GM12878 (cell line): ENCODE results near the gene PDLIM4. TPM values are rescaled to one million over a fixed set of nuclear protein-coding genes. Genes with fewer than 3 reads are reported as not detected.

Source experiments
- CBFB ChIP-seq: IDR thresholded peaks from 2 replicates; pipeline ENCODE4 v1.6.1; 2016; ENCODE audit warnings: antibody characterized with exemption, low read depth
- NBN ChIP-seq: fragments of 450-650 bp; IDR thresholded peaks from 2 replicates; pipeline ENCODE4 v1.6.1; 2016
- NFYA ChIP-seq: IDR thresholded peaks from 2 replicates; pipeline ENCODE4 v1.6.1; 2011; ENCODE audit warnings: low read depth, mild to moderate bottlenecking, low read length, improper control_type of control experiment, borderline replicate concordance
- NR2C1 ChIP-seq: fragments of 450-650 bp; IDR thresholded peaks from 2 replicates; pipeline ENCODE4 v1.6.1; 2017; ENCODE audit warnings: antibody characterized with exemption, mild to moderate bottlenecking, moderate library complexity
- RUNX3 ChIP-seq: IDR thresholded peaks from 2 replicates; pipeline ENCODE4 v1.6.1; 2012; ENCODE audit warnings: low read length, inconsistent platforms
- ZNF622 ChIP-seq: fragments of 450-650 bp; IDR thresholded peaks from 2 replicates; pipeline ENCODE4 v1.6.1; 2017; ENCODE audit warnings: mild to moderate bottlenecking, inconsistent platforms
- polyA plus RNA-seq, 11 experiments: library from polyadenylated mRNA; depleted of rRNA in 4 of 11; unstranded in 6 of 11; stranded (reverse) in 5 of 11; fragments of >200 nt; fragmentation: Nextera tagmentation in 4 of 11; fragmentation: Illumina TruSeq in 1 of 11; extraction: Ambion mirVana in 4 of 11; extraction: Trizol in 1 of 11; gene quantifications; 1 replicate in 1 of 11; 2 replicates in 10 of 11; pipeline versions ENCODE4 v1.2.1 to v1.2.3, GENCODE V29; 2011 to 2016; ENCODE audit warnings: inconsistent platforms in 2 of 11, missing spikeins in 2 of 11, low read depth in 1 of 11
- total RNA-seq, 4 experiments: library from RNA; depleted of rRNA in 3 of 4; stranded (reverse); fragments of >200 nt in 3 of 4; fragmentation: Illumina TruSeq in 1 of 4; extraction: Trizol in 1 of 4; gene quantifications; 2 replicates each; pipeline versions ENCODE4 v1.2.1 to v1.2.3, GENCODE V29; 2013 to 2021
- TF ChIP-seq, protein P1 (sequence below): fragments of 450-650 bp; IDR thresholded peaks from 2 replicates; pipeline ENCODE4 v1.6.1; 2017; ENCODE audit warnings: mild to moderate bottlenecking, moderate library complexity
- TF ChIP-seq, protein P2 (sequence below): fragments of 450-650 bp; IDR thresholded peaks from 2 replicates; pipeline ENCODE4 v1.6.1; 2016; ENCODE audit warnings: mild to moderate bottlenecking
- TF ChIP-seq, protein P3 (sequence below): fragments of 450-650 bp; IDR thresholded peaks from 2 replicates; pipeline ENCODE4 v1.6.1; 2017; ENCODE audit warnings: mild to moderate bottlenecking, moderate library complexity
- TF ChIP-seq, protein P4 (sequence below): fragments of 450-650 bp; conservative IDR thresholded peaks from 2 replicates; pipeline ENCODE4 v1.6.1; 2017; ENCODE audit warnings: mild to moderate bottlenecking, moderate library complexity

Gene PDLIM4
- total and polyA plus RNA-seq, 10 of the 15 experiments (the other 5 are each of a cell fraction or from before 2014, with no cell fraction given): 0.13 to 1.7 (median 0.39) TPM; not detected in 3

DNA sequence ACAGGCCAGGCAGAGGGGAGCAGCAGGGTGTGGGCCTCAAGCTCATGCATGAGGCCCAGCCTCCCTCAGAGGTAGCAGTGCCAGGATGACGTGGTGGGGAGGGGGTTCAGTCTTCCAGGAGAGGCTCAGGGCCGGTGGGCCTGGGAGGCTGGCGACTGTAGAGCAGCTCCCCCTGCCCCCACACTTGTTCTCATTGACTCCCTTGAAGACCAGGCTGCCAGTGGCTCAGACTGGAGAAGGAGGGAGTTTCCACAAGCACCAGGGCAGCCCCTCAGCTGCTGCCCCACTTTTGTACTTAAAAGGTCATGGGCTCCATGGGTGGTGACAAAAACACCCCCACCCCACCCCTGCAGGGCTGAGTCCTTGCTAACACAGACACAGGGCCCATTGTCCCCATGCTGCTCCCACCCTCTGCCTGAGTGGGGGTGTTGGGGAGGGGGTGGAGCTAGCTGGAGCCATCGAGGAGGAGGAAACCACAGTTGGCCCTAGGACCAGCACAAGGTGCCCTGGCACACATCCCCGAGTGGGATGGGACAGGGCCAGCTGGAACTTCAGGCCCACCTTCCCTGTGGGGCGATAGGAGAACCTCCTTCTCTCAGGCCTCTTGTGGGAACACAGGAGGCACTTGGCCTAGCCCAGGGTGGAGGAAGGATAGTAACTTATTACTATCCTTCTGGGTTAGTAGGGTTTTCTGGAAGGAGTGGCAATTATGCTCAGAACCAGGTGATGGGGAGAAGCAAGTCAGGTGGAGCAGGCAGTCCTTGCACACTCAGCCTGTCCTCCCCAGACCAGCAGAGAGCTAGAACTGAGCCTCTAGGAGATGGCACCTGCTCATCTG, 10.7 kb downstream of the PDLIM4 start (continued):
- TF ChIP-seq, protein P1, sequence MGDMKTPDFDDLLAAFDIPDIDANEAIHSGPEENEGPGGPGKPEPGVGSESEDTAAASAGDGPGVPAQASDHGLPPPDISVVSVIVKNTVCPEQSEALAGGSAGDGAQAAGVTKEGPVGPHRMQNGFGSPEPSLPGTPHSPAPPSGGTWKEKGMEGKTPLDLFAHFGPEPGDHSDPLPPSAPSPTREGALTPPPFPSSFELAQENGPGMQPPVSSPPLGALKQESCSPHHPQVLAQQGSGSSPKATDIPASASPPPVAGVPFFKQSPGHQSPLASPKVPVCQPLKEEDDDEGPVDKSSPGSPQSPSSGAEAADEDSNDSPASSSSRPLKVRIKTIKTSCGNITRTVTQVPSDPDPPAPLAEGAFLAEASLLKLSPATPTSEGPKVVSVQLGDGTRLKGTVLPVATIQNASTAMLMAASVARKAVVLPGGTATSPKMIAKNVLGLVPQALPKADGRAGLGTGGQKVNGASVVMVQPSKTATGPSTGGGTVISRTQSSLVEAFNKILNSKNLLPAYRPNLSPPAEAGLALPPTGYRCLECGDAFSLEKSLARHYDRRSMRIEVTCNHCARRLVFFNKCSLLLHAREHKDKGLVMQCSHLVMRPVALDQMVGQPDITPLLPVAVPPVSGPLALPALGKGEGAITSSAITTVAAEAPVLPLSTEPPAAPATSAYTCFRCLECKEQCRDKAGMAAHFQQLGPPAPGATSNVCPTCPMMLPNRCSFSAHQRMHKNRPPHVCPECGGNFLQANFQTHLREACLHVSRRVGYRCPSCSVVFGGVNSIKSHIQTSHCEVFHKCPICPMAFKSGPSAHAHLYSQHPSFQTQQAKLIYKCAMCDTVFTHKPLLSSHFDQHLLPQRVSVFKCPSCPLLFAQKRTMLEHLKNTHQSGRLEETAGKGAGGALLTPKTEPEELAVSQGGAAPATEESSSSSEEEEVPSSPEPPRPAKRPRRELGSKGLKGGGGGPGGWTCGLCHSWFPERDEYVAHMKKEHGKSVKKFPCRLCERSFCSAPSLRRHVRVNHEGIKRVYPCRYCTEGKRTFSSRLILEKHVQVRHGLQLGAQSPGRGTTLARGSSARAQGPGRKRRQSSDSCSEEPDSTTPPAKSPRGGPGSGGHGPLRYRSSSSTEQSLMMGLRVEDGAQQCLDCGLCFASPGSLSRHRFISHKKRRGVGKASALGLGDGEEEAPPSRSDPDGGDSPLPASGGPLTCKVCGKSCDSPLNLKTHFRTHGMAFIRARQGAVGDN: peak; percentile 80
- 0 out of 2 replicates have a peak, but pooled peaks have one; percentile 10 for TF ChIP-seq NBN
- TF ChIP-seq, protein P2, sequence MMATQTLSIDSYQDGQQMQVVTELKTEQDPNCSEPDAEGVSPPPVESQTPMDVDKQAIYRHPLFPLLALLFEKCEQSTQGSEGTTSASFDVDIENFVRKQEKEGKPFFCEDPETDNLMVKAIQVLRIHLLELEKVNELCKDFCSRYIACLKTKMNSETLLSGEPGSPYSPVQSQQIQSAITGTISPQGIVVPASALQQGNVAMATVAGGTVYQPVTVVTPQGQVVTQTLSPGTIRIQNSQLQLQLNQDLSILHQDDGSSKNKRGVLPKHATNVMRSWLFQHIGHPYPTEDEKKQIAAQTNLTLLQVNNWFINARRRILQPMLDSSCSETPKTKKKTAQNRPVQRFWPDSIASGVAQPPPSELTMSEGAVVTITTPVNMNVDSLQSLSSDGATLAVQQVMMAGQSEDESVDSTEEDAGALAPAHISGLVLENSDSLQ: no peak
- TF ChIP-seq, protein P3, sequence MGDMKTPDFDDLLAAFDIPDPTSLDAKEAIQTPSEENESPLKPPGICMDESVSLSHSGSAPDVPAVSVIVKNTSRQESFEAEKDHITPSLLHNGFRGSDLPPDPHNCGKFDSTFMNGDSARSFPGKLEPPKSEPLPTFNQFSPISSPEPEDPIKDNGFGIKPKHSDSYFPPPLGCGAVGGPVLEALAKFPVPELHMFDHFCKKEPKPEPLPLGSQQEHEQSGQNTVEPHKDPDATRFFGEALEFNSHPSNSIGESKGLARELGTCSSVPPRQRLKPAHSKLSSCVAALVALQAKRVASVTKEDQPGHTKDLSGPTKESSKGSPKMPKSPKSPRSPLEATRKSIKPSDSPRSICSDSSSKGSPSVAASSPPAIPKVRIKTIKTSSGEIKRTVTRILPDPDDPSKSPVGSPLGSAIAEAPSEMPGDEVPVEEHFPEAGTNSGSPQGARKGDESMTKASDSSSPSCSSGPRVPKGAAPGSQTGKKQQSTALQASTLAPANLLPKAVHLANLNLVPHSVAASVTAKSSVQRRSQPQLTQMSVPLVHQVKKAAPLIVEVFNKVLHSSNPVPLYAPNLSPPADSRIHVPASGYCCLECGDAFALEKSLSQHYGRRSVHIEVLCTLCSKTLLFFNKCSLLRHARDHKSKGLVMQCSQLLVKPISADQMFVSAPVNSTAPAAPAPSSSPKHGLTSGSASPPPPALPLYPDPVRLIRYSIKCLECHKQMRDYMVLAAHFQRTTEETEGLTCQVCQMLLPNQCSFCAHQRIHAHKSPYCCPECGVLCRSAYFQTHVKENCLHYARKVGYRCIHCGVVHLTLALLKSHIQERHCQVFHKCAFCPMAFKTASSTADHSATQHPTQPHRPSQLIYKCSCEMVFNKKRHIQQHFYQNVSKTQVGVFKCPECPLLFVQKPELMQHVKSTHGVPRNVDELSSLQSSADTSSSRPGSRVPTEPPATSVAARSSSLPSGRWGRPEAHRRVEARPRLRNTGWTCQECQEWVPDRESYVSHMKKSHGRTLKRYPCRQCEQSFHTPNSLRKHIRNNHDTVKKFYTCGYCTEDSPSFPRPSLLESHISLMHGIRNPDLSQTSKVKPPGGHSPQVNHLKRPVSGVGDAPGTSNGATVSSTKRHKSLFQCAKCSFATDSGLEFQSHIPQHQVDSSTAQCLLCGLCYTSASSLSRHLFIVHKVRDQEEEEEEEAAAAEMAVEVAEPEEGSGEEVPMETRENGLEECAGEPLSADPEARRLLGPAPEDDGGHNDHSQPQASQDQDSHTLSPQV: peak; percentile 48; the same call in 1 of the 2 replicates
- TF ChIP-seq NFYA: no peak
- no peak for TF ChIP-seq NR2C1
- TF ChIP-seq RUNX3: peak; percentile 22; the same call in 1 of the 2 replicates
- TF ChIP-seq, protein P4, sequence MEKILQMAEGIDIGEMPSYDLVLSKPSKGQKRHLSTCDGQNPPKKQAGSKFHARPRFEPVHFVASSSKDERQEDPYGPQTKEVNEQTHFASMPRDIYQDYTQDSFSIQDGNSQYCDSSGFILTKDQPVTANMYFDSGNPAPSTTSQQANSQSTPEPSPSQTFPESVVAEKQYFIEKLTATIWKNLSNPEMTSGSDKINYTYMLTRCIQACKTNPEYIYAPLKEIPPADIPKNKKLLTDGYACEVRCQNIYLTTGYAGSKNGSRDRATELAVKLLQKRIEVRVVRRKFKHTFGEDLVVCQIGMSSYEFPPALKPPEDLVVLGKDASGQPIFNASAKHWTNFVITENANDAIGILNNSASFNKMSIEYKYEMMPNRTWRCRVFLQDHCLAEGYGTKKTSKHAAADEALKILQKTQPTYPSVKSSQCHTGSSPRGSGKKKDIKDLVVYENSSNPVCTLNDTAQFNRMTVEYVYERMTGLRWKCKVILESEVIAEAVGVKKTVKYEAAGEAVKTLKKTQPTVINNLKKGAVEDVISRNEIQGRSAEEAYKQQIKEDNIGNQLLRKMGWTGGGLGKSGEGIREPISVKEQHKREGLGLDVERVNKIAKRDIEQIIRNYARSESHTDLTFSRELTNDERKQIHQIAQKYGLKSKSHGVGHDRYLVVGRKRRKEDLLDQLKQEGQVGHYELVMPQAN: no peak
- no peak for TF ChIP-seq ZNF622
- TF ChIP-seq CBFB: no peak
- TF ChIP-seq, all 136 proteins: peak for 9
